ENCODE measurements around the gene EPC1. TPM values are rescaled to one million over a fixed set of nuclear protein-coding genes. Genes with fewer than 3 reads are reported as not detected.

EPC1 gene
- polyA plus RNA-seq, 3 donors, result 61.0 to 71.1 (median 62.0) TPM

DNA sequence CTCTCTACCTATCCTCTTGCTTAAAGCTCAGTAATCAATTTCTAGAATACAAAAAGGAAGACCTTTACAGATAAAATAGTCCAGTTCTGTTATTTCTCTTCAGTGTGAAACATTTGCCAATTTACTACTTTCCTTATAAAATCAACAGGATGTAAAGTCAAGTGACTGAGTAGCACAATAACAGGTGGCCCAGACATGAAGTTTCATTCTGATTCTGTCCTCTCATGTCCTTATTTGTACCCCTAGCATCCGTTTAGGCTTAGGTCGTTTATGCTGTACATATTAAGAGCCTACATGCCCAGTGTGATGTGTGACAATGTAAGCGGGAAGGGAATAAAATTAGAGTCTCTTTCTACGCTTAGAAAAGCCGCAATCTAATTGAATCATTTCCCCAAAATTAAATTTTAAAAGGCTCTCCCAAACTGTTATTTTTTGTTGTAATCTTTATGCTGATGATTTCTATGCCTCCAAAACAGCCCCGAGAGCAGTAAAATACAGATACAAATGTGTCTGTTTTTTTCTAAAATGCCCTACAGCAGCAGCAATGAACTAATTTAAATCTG lies 29.1 kb downstream of the EPC1 start:
- no peak for DNase-seq (ENCODE audit: extremely low read depth in 1 of 11, low read depth in 9 of 11, low spot score in 4 of 11)

DNA sequence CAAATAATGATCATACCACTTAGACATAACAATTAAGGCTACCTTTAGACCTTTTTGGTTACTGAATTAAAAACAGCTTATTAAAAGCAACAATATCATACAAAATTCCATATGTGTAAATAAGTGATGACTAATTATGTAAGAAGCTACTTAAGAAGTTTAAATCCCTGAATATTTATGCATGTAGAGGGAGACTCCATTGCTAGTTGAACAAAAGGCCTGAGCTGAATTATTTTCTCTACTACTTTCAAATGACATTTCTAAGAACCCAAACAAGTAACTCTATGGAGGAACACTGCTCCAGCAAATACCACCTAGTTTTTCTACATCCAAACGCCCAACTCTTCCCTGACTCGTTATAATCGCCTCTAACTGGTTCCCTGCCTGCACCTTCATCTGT lies 31.5 kb downstream of the EPC1 start:
- DNase-seq (ENCODE audit: extremely low read depth in 1 of 11, low read depth in 9 of 11, low spot score in 4 of 11), result no peak

DNA sequence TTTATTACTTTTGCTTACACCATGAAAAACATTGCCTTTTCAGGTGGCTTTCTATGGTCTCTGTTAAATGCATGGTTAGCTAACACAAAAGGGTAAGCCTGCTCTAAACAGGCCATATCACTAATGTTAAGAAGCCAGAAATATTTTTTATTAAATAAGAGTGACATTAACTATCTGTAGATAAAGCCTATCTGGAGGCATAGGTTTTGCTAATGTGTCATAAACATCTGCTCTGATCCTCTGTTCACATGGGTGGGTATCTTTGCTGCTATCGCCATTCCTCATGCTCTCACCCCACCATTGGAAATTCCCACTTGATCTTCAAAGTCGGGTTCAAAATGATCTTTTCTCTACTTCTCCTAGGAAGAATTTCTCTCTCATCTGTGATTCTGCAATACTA lies 32.4 kb downstream of the EPC1 start:
- DNase-seq (ENCODE audit: extremely low read depth in 1 of 11, low read depth in 9 of 11, low spot score in 4 of 11), result no peak

DNA sequence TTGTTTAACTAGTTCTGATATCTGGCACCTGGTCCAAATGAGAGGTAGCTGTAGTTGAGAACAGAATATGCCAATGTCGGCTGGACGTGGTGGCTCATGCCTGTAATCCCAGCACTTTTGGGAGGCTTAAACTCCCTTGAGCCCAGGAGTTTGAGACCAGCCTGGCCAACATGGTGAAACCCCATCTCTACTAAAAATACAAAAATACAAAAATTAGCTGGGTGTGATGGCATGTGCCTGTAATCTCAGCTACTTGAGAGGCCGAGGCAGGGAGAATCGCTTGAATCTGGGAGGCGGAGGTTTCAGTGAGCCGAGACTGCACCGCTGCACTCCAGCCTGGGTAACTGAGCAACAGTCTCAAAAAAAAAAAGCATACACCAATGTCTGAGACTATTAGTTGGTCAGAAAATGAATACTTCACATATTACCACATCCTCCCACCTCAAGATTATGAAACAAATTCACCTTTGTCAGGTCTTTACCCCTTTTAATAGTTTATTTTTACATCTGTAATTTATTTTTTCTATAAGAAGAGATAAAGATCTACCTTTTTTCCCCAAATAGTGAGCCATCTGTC lies 38.8 kb downstream of the EPC1 start:
- DNase-seq (ENCODE audit: extremely low read depth in 1 of 11, low read depth in 9 of 11, low spot score in 4 of 11), result no peak

DNA sequence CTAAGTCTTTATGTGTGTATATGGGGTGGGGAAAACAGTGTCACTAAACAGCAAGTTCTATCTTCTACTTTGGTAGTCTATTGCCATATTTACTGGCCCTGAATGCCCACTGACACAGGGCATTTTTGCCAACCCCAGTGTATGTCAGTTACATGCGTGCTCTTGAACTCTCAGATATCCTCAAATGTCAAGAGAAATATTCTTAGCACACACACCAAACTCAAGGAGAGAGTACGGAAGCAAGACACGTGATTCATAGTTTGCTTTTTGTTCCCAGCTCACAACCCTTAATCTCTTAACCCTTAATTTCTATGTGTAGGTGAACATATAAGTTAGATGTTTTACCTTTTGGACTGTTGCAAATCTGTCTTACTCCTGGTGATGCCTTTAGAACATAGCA lies 39.3 kb downstream of the EPC1 start:
- no peak for DNase-seq (ENCODE audit: extremely low read depth in 1 of 11, low read depth in 9 of 11, low spot score in 4 of 11)

DNA sequence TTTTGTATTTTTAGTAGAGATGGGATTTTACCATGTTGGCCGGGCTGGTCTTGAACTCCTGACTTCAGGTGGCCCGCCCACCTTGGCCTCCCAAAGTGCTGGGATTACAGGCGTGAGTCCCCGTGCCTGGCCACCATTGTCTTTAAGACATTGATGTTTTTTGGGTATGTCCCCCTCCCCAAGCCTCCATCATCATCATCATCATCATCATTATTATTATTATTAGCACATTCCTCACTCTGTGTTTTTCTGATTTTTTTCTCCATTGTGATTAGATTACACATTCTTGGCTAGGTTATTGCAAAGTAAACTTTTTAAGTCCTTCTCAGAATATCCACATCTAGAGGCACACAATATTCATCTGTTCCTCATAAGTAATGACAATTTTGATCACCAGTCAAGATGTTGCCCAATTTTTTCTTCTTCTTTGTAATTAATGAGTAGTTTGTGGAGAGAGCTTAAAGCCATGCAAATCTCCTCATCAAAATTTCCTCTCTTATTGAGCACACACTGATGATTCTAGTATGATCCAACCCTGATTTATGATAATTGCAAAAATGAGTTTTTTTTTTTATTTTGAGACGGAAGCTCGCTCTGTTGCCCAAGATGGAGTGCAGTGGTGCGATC lies 47.5 kb downstream of the EPC1 start:
- no peak for DNase-seq (ENCODE audit: extremely low read depth in 1 of 11, low read depth in 9 of 11, low spot score in 4 of 11)

DNA sequence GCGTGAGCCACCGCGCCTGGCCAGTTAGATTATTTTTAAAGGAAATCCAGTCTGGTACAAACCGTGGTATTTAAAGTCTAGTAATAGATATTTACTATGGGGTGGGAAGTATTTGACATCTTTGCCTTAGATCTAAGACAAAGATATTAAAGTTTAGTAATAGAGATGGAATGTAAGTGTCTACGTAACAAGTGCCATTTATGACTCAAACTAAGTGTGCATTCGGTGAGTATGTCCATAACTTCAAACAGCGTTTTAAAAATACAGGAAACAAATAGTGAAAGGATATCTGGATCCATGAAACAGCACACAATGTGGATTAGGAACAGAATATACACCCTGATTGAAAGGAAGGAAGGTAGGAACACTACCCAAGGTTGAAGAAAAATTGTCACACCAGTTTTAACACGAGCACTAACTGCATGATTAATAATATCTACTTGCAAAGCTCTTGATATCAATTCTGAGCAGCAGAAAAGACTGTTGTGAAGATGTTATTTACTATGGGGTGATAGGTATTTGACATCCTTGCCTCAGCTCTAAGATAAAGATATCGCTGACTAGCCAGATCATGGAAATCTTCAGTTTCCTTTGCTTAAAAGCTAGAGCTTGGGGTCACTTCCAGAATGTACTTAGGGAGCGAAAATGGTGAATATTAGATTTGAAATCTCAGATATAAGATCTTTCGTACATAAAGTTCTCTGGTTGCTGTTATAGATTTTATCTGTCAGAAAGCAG lies 48.7 kb downstream of the EPC1 start:
- DNase-seq (ENCODE audit: extremely low read depth in 1 of 11, low read depth in 9 of 11, low spot score in 4 of 11), result no peak

DNA sequence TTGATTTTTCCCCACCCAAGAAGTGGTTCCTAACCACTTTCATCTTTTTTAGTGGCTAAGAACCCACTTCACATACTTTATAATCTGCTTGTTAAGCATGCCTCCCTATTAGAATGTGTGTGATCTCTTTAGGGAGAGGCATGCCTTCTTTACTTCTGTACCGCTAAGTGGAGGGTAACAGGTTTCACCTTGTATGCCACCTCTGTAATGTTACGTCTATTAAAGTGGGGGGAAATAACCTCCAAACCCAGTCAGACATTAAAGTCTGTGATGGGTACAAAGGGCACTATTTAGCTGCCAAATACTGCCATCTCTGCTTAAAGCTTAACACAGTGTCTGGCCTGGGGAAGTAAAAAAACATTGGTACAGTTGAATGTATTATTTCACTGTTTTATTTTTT lies 51.9 kb downstream of the EPC1 start:
- DNase-seq (ENCODE audit: extremely low read depth in 1 of 11, low read depth in 9 of 11, low spot score in 4 of 11), result no peak

DNA sequence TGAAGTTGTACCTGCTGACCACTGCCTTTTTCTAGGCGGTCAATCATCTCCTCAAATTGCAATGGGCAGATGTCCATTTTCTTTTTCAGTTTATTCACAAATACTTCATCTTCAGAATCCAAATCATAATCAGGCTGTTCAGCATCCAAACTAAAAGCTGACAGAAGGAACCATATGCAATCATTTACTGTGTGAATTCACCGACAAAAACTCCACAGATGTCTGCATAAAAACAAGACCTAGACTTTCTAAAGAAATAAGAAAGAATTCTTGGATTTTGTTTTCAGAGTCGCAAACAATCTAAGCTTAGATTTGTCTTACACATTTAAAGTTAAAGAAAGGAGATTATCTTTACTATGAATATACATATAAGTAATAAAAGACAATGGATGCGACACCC lies 53.4 kb downstream of the EPC1 start:
- DNase-seq (ENCODE audit: extremely low read depth in 1 of 11, low read depth in 9 of 11, low spot score in 4 of 11), result no peak

DNA sequence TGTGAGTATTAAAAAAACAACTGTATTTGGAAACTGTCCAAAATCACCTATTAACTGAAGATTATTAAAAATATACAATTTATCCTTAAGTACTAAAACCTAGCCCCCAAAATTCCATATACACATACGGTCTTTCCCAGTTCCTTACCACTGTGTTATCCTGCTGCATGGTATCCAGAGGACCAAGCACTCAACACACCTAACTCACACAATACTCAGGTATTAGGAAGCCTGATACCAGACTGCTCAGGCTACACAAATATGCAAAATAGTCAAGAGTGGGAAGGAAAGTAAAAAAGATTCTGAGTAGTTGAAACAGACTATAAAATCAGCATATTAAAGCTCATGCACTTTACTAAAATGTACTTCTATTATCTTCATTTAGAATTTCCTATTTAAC lies 67.2 kb downstream of the EPC1 start:
- DNase-seq (ENCODE audit: extremely low read depth in 1 of 11, low read depth in 9 of 11, low spot score in 4 of 11), result no peak

DNA sequence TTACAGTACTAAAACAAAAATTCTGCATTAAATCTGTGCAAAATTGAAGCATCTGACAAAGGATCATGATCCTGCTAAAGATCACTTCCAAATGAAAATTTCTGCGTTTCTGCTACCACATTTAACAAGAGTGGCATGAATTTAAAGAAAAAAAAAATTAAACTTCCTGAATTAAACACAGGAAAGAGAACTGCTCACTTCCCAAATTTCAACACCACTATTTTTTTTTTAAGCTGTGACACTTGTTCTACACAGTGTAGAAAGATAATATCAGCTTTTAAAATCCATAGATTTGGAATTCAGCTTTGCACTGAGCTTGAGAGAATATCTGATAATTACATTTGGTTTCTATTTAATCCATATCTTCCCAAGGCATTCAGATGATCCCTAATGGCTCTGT lies 73.6 kb downstream of the EPC1 start:
- DNase-seq (ENCODE audit: extremely low read depth in 1 of 11, low read depth in 9 of 11, low spot score in 4 of 11), result no peak

DNA sequence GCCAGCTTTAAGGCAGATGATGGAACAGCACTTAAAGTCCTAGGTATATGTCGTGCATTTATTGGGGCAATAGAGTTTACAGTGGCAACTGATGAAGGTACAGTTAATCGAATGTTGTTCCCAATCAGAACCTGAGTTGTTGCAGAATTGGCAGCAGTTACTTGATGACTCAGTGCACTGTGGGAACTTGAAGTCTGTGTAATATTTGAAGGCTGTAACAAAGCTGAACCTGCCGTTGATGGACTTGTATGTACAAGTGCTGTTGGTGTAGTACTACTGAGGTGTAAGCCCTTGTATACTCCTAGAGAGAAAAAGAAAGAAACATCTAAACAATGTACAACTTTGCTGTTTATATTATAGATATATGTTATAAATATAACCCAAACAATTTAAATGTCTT lies 75.3 kb downstream of the EPC1 start:
- no peak for DNase-seq (ENCODE audit: extremely low read depth in 1 of 11, low read depth in 9 of 11, low spot score in 4 of 11)

DNA sequence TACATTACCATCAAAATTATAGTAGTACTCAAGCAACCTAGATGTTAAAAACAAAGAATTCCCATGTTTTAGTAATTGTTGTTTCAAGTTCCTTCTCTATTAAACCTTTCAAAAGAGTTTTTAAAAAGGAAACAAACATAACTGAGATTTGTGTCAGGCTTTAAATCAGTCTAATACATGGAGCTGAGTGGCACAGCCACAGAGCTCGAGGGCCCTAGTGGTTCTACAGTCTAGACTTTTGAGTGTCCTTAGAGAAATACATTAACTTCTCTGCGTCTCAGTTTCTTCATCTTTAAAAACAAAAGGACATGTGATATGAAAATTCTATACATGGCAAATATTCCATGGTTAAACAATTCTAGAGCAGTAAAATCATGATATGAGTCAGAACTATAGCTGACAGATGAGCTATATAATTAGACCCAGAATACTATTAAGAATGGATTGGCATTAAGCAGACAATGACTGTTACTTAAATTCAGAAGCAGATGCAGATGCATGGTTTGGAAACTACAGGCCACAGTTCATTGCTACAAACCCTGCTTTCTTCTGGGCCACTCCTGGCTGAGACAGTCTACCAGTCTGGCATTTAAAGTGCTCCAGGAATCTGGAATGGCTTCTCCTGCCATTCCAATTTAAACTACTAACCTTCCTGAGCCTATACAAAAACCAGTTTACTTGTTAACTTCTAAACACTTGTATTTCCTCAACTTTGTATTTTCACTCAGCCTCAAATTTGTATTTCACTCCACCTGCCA lies 77.4 kb downstream of the EPC1 start:
- no peak for DNase-seq (ENCODE audit: extremely low read depth in 1 of 11, low read depth in 9 of 11, low spot score in 4 of 11)

DNA sequence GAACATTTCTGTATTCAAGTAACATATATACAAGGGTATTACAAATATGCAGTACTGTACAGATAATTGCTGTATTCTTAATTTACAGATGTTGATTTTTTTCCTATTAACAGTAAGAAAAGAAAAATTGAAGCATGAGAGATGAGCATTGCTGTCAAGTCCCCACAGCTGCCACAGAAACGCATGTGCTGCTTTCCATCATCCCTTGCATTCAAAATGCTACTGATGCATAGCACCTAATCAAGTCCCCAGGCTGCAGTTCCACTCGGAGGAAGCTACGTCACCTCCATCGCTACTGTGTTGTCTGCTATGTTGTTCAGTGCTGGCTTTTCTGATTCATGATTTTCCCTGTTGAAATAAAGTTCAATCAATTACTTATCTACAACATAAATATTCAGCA lies 78.2 kb downstream of the EPC1 start:
- DNase-seq (ENCODE audit: extremely low read depth in 1 of 11, low read depth in 9 of 11, low spot score in 4 of 11), result no peak

DNA sequence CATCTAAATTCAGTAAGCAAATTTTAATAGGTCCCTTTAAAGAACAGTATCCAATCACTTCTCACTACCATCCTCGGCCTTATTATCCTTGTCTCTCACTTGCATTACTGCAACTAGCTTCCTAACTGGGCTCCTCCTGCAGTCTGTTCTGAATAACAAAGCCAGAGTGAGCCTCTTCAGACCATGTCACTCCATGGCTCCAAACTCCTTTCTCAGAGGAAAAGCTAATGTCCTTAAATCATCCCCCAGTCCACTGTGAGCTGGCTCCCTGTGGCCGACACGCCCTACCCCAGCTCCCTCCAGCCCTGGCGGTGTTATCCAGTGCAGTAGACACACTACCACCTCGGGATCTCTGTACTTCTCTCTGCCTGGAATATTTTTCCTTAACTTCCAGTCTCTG lies 80.0 kb downstream of the EPC1 start:
- DNase-seq (ENCODE audit: extremely low read depth in 1 of 11, low read depth in 9 of 11, low spot score in 4 of 11), result no peak

DNA sequence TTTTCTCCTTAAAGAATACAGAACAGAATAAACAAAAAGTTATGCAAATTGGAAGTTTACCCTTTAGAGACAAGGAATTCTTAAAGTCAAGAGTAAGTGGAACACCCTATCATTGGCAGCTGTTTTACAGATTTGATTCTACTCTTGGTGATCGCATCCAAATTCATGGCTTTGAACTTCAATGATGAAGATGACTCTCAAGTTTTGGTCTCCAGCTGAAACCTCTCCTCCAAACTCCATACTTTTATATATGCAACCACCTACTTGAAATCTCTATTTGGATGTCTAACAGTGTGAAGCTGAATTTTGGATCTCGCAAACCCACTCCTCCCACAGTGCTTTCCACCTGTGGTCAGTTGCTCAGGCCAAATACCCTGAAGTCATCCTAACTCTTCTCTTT lies 80.4 kb downstream of the EPC1 start:
- no peak for DNase-seq (ENCODE audit: extremely low read depth in 1 of 11, low read depth in 9 of 11, low spot score in 4 of 11)

DNA sequence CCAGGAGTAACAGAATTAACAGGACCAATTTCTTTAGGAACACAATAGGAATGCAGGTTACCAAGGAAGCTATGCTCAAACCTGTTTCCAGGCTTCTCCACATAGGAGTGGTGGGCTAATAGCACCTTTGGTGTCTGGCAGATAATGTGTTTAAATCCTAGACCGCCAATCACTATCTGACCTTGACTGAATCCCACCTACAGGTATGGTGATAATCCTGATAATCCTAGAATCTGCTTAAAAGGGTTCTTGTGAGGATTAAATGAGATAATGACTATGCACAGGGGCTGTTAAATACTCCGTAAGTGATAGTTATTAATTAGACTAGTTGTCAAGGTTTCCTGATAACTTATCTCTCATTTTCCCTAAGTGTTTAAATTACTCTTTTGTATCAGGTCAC lies 81.2 kb downstream of the EPC1 start:
- no peak for DNase-seq (ENCODE audit: extremely low read depth in 1 of 11, low read depth in 9 of 11, low spot score in 4 of 11)

DNA sequence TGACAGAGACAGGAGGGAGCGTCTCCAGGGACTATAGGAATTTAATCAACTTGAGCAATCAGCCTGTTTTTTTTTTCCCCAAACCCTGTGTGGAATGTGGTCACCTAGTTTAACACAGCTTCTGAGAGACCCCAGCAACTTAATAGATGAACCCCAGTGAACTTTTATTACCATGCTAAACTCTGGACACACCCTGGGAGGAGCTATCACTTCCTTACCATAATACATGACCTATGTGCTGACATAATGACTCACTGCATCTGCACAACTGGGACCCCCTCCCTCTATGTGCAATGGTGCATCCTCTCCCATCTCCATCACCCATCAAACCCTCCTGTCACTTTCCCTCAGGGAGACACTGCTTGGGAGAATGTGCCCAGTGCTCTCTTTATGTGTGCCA lies 83.7 kb downstream of the EPC1 start:
- DNase-seq (ENCODE audit: extremely low read depth in 1 of 11, low read depth in 9 of 11, low spot score in 4 of 11), result no peak

DNA sequence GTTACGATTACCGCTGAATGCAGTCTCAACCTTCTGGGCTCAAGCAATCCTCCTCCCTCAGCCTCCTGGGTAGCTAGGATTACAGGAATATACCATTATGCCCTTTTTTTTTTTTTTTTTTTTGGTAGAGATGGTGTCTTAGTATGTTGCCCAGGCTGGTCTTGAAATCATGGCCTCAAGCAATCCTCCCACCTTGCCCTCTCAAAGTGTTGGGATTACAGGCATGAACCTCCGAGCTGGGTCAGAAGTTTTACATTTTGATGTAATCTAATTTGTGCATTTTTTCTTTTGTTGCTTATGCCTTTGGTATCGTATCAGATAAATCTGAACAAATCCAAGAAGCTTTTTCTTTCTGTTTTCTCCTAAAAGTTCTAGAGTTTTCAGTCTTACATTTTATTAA lies 87.4 kb downstream of the EPC1 start:
- no peak for DNase-seq (ENCODE audit: extremely low read depth in 1 of 11, low read depth in 9 of 11, low spot score in 4 of 11)

Measured in renal cortex interstitium (tissue), 11 donors.